Measurements from ENCODE around the gene MICA.

Gene MICA
- total RNA-seq: 12.6 reads per million, percentile 37 among the genes with 10 or more reads in this experiment

DNA sequence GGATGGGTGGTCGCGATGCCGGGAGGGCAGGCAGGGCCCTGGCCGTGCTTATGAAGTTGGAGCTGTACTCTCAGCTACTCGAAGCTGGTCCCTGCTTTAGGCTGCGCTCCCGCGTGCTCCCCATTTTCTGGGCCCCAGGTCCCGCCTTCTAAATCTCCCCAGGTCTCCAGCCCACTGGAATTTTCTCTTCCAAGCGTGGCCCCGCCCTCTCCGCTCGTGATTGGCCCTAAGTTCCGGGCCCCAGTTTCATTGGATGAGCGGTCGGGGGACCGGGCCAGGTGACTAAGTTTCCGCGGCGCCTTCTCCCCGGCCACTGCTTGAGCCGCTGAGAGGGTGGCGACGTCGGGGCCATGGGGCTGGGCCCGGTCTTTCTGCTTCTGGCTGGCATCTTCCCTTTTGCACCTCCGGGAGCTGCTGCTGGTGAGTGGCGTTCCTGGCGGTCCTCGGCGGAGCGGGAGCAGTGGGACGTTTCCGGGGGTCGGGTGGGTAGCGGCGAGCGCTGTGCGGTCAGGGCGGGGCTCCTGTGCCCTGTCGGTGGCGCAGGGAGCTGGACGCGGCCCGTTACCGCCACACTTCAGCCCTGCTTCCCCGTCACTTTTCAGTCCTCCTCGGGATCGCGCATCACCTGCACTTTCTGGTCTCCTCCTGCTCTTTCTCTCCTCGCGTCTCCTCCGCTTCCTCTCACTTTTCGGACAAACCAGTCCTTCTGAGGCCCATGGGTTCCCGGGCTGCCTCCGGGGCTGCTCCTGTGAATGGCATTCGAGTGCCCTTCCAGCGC lies at the start of gene MICA:
MICA (plus strand) TSS at position 313 of the 778 bp plus-strand sequence; CDS start at position 351, 38 bp downstream.
- DNase-seq: peak; percentile 65

DNA sequence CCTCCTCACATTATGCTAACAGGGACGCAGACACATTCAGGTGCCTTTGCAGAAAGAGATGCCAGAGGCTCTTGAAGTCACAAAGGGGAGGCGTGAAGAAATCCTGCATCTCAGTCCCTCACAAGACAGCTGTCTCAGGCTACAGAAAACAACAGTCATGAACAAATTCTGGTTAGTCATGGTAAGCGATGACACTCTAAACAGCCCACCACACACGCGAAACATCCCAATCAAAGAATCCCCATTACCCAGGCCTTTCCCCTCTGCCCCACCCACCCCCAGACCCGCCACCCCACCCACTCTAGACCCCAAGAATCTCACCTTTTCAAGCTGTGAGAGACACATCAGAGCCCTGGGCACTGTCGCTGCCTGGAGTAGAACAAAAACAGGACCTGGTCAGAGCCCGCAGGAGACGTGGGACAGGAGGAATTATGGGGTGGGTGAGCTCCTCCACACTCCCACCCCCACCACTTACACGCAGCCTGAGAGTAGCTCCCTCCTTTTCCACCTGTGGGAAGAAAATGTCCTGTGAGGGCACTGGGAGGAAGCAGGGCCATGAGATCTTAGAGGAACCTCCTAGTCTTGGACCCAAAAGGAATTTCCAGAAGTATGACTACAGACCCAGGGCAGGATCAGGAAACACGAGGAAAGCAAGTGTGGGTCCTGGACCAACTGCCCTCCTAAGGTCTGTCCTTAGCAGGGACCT lies 49.1 kb upstream of the MICA start:
- DNase-seq: no peak

DNA sequence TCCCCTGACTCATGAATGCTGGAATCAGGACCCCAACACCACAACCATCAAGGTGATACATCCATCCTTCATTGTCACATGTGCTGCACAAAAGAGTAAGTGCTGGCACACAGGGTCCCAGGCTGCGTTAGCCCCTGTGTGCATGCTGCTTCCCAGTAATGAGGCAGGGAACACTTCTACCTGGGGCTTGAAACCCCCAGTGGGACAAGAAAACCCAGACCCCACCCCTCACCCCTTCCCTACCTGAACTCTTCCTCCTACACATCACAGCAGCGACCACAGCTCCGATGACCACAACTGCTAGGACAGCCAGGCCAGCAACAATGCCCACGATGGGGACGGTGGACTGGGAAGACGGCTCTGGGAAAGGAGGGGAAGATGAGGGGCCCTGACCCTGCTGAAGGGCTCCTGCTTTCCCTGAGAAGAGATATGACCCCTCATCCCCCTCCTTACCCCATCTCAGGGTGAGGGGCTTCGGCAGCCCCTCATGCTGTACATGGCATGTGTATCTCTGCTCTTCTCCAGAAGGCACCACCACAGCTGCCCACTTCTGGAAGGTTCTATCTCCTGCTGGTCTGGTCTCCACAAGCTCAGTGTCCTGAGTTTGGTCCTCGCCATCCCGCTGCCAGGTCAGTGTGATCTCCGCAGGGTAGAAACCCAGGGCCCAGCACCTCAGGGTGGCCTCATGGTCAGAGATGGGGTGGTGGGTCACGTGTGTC lies 48.4 kb upstream of the MICA start:
- DNase-seq: no peak

DNA sequence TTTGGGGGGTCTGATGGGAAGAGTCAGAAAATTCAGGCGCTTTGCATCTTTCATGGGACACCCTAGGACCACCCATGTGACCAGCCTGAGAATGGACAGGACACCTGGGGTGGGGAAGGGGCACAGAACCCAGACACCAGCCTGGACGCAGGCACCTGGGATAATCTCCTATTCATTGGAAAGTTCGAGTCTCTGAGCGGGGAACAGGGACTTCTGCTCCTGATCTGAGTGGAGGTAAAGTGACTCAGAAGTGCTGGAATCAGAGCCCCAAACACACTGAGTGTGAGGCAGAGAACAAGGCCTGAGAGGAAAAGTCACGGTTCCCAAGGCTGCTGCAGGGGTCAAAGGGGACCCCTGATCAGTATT lies 47.8 kb upstream of the MICA start:
- DNase-seq: no peak

DNA sequence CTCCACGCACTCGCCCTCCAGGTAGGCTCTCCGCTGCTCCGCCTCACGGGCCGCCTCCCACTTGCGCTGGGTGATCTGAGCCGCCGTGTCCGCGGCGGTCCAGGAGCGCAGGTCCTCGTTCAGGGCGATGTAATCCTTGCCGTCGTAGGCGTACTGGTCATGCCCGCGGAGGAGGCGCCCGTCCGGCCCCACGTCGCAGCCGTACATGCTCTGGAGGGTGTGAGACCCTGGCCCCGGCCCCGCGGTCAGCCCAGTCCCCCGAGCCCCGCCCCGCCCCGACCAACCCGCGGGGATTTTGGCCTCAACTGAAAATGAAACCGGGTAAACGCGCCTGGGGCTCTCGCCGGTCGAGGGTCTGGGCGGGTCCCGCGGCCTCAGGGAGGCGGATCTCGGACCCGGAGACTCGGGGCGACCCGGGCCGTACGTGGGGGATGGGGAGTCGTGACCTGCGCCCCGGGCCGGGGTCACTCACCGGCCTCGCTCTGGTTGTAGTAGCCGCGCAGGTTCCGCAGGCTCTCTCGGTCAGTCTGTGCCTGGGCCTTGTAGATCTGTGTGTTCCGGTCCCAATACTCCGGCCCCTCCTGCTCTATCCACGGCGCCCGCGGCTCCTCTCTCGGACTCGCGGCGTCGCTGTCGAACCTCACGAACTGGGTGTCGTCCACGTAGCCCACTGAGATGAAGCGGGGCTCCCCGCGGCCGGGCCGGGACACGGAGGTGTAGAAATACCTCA lies 47.0 kb upstream of the MICA start:
- DNase-seq: peak; percentile 18

DNA sequence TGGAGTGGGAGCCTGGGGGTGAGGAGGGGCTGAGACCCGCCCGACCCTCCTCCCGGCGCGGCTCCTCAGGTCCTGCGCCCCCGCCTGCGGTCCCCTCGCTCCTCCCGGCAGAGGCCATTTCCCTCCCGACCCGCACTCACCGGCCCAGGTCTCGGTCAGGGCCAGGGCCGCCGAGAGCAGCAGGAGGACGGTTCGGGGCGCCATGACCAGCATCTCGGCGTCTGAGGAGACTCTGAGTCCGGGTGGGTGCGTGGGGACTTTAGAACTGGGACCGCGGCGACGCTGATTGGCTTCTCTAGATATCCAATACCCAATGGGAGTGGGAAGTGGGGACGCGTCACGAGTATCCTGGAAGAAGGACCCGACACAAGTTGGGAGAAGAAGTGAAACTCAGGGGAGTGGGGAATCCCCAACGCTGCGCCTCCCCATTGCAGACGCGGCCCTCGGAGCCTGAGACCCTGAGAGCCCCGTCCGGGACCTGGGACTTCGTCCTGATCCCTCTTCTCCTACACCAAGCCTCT lies 46.4 kb upstream of the MICA start, which contains the start of gene HLA-B:
HLA-B (minus strand) TSS at position 234 of the 521 bp plus-strand sequence; CDS start at position 213, 21 bp downstream.
- peak; percentile 97 for DNase-seq

DNA sequence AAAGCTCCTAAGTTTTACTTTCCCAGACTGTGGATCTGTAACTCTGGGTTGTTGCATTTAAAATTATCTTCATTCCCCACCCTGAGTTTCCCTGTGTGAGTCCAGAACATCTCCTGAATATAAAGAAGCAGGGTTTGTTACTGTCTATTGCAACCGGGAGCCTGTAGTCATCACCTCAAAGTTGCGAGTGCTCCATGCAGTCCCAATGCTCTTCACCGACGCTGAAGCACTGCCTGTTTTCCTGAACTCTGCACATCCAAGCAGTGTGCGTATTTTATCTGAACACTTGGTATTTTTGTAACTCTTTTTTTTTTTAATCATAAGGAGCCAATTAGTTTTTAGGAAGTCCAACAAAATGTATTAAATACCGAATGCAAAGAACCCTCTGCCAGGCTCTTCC lies 45.5 kb upstream of the MICA start:
- DNase-seq: no peak

DNA sequence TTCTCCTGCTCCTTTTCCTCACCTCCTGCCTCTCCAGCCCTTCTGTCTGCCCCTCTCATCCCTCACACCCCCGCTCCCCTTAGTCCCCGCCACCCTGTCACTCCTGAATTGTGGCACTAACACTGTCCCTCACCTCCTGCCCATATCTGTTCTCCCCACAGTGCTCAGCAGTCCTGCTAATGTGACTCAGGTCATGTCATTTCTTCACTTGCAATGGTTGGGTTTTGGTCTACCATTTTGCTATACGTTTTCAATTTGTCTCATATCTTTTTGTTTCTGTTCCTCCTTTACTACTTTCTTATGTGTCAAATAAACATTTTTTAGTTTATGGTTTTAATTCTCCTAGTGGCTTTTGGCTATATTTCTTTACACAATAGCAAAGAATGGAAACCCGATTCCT lies 45.1 kb upstream of the MICA start:
- no peak for DNase-seq

DNA sequence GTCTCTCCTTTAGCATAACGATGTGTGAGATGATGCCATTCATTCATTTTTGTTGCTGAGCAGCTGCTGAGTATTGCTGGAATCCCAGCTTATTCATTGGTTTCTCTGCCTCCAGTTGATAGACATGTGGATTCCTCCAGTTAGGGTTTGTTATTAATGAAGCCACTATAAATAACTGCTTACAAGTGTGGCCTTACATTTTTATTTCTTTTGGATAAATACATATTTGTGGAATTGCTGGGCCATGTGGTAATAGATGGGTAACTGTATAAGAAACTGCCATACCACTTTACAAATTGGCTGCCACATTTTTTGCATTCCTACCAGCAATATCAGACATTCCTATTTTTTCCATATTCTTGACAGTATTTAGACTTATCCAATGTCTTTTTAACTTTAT lies 43.8 kb upstream of the MICA start:
- no peak for DNase-seq

DNA sequence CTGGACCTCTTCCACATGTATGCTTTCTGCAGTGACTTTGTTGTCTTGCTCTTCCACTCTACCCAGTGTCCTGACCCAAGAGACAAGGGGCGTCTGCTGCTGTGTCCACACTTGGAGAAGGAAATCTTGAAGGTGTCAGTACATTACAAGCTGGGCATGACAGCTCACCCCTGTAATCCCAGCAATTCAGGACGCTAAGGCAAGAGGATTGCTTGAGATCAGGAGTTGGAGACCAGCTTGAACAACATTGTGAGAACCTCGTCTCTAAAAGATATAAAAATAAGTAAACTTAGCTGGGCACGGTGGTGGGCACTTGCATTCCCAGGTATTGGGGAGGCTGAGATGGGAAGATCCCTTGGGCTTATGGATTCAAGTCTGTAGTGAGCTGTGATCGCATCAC lies 40.6 kb upstream of the MICA start:
- DNase-seq: no peak

DNA sequence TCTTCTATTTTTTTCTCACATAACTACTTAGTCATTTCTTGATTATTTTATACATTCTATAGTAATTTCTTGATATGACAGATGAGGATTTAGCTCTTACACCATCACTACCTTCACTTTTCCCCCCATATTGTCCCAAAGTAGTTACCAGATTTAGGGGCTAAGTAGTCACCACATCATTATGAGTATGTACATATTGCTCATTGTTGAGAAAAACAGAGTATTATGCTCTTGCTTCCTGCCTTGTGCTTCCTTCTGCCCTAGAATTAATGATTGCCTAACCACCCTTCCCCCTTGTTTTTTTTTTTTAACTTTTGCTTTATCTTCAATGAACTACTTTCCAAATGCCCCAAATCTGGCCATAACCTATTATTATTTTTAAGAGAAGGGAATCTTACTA lies 39.6 kb upstream of the MICA start:
- DNase-seq: no peak

DNA sequence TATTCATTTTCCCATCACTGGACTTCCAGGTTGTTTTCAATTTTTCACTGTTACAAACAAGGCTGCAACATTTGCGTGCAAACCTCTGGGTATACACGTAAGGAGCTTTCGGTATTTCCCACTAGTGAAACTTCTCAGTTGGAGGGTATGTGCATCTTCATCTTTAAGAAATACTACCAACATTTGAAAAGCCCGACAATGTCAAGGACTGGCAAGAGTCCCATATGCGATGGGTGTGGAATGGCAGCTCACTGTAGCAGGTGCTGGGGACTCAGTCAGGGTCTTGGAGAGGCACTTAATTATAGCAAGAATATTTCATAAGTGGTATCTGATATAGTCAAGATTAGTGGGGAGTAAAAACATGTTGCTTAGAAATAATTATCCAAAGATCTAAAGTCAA lies 37.5 kb upstream of the MICA start:
- no peak for DNase-seq

DNA sequence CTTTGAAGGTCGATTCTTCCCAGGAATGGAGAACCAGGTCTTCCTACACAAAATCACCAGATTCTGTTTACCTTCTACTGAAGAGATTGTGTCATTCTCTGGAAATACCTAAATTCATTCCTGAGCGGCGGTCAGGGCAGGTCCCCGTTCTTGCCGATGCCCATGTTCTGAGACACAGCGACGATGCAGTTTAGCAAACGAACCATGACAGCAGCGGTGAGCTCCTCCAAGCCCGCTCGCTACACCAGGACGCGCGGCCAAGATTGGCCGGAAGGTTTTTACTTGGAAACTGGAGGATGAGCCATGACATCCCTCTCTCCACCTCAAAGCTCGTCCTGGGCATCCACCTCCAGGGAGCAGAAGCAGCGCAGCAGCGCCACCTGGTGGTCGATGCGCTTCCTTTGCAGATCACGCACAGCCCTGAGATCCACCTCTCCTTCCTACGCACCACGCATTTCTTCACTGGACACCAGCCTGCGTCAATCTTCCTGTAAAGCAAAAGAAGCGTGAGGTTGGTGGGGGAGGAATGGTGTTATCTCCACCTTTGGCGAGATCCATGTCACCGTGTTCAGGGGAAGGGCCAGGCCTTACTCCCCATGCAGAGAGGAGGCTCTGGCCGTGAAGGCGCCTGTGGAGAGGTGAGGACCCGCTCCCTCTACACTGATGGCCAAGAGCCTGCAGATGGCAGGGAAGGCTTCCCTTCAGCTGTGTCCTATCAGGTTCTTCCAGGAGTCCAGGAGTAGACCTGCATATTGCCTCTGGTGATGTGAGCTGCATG lies 36.5 kb upstream of the MICA start:
- DNase-seq: peak; percentile 94

DNA sequence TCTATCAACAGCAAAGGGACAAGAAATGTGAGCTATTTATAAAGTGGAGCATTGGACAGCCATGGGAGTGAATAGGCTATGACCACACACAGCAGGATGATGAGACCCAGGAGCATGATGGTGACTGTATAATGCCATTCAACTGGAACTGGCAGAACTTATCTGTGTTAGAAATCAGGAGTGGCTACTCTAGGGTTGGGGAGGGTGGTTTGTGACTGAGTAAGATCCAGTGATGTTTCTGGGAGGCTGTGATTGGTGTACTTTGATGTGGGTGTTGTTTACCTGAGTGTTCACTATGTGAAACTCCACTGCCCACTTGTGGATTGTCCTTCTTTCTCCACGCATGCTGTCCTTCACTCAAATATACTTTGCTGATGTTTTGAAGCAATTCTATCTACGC lies 34.9 kb upstream of the MICA start:
- no peak for DNase-seq

DNA sequence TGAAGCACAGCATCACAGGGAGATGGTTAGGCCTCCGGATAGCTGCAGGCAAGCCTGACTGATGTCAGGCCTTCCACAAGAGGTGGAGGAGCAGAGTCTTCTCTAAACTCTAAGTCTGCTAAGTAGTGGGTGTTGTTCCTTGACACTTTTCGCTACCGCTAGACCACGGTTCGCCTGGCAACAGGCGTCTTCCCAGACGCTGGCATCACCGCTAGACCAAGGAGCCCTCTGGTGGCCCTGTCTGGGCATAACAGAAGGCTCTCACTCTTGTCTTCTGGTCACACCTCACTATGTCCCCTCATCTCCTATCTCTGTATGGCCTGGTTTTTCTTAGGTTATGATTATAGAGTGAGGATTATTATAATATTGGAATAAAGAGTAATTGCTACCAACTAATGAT lies 29.3 kb upstream of the MICA start:
- peak; percentile 24 for DNase-seq

DNA sequence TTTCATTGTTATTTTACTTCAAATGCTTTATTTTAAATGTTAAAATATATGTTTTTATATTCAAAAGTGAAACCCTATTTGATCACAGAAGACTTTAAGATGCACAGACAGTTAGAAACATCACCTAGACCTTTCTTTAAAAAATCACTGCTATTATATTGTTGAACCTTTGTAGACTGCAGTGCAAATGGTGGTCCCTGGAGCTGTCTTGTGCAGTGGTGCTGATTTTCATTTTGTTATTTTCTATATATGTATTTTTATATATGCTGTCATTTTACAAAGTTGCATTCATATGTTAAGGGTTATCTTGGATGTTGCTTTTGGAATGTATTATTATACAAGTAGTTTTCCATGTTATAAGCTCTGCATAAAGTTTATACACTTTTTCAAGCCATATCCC lies 27.7 kb upstream of the MICA start:
- DNase-seq: no peak

DNA sequence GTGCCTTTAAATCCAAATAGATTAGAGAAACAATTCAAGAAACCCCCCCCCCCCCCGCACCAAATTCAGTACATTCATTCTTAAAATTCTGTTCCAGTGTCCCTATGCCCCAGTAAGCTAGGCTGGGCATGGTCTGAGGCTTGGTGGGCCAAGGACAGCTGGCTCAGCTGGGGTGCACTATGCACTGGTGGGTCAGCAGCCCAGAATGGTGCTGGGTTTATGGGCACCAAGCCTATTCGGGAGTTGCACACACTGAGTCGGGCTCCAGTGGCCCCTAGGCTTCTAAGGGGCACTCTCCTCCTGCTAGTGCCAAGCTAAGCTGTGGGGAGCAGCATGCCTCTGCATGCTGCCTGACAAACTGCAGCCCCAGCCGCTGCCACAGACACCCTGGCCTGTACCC lies 26.4 kb upstream of the MICA start:
- DNase-seq: no peak

DNA sequence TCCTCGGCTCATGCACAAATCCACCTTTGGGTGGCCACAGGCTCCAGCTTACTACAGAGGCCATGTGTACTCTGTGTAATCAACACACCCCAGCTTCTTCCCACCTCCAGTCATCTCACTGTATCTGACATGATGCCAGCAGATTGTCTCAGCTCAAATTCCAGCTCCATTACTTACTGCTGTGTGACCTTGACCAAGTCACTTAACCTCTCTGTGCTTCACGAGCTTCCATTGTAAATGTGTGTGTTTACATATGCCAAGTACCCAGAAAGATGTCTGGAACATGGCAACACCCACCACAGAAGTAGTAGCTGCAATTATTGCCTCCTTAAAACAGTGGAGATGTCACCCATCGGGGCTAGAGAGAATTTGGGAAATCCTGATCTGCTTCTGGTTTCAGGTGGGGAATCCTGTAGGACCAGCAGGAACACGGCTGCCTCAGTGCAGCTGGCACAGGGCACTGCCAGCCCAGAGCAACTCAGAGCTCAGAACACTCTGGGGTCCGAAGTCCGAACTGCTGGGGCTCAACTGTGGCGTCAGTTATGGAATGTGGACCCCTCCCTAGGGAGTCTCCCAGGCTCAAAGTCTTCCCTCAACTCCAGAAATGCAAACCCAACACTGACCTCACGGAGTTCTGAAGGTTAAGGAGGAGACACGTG lies 25.2 kb upstream of the MICA start:
- no peak for DNase-seq

DNA sequence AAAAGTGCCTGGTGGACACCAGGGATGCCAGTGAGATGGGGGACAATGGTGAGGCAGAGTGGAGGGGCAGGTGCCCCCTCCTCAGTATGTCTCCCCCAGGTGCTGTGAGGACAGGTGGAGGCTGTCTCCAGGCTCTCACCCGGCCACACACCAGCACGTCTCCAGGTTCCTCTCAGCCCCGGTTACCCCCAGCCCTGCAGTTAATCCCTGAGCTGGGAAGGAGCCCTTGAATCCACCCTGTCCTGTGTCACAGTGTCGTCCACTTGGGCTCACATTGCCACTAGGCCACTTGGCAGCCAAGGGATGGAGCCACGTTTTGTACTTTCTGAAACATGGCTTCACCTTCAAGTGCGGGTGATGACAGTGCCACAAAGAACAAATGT lies 24.7 kb upstream of the MICA start:
- DNase-seq: no peak

DNA sequence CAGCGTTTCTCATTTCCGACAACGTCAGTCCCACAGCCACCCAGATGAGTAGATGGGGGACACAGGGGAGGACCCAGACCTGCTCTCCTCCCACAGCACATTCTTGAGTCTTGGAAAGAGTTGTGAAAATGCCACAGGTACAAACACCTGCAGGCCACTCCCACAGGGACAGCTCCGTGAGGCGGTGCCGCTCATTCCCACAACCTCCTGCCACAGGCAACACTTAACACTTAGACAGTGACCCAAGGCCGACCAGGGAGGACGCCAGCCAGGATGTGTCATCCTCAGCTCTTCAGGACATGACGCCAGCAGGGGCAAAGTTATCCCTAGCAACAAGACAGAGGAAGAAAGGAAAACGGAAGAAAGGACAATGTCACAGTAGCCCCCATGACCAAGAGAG lies 23.5 kb upstream of the MICA start:
- DNase-seq: no peak

DNA sequence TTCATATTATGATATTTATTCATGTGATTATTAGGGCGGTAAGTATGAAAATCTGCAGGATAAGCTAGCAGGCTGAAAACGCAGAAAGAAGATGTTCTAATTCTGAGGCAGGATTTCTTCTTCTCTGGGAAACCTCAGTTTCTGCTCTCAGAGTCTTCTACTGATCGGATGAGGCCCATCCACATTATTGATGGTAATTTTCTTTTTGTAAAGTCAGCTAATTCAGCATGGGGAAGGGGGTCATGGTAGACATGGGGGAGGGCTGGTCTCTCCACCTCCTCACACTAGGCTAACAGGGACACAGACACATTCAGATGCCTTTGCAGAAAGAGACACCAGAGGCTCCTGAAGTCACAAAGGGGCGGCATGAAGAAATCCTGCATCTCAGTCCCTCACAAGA lies 21.7 kb upstream of the MICA start:
- no peak for DNase-seq

Measured in effector CD4-positive, alpha-beta T cell (primary cell).